Fibroblast of lung (primary cell): ENCODE results near the gene IPO8. TPM values are rescaled to one million over a fixed set of nuclear protein-coding genes. Genes with fewer than 3 reads are reported as not detected.
A peak's percentile ranks its signal among the peaks of the same experiment; 100 is the strongest.

Experiments used
- DNase-seq, 2 donors: peaks; one replicate each; pipeline versions ENCODE4 v3.0.0 to v3.0.0-alpha.2; 2010; ENCODE audit warnings: low read depth in 2 of 2
- H2AFZ ChIP-seq: 2 replicates; pipeline ENCODE4 v1.5.1; 2012; ENCODE audit warnings: low read length, control low read depth, inconsistent platforms
- H3K27ac ChIP-seq: 2 replicates; pipeline ENCODE4 v1.5.1; 2011; ENCODE audit warnings: low read length, control low read depth; ENCODE audit not compliant: insufficient read depth
- H3K27me3 ChIP-seq: 2 replicates; pipeline ENCODE4 v1.5.1; 2011; ENCODE audit warnings: mild to moderate bottlenecking, low read length; ENCODE audit not compliant: control insufficient read depth, insufficient read depth
- H3K36me3 ChIP-seq: 2 replicates; pipeline ENCODE4 v1.5.1; 2011; ENCODE audit warnings: low read length; ENCODE audit not compliant: control insufficient read depth, insufficient read depth
- H3K4me1 ChIP-seq: 2 replicates; pipeline ENCODE4 v1.5.1; 2011; ENCODE audit warnings: low read length; ENCODE audit not compliant: control insufficient read depth, insufficient read depth; ENCODE audit errors: extremely low read depth
- H3K4me2 ChIP-seq: 2 replicates; pipeline ENCODE4 v1.5.1; 2011; ENCODE audit warnings: low read length, control low read depth; ENCODE audit not compliant: insufficient read depth; ENCODE audit errors: extremely low read depth
- H3K4me3 ChIP-seq, 4 experiments: fragments of 200-600 bp in 1 of 4; sonication (generic) in 1 of 4; replicated peaks in 1 of 4; 2 replicates each; pipeline ENCODE4 v1.5.1; 2011 to 2016; ENCODE audit warnings: low read length in 4 of 4, low read depth in 3 of 4, mild to moderate bottlenecking in 3 of 4, control low read depth in 2 of 4, inconsistent platforms in 1 of 4, mixed read lengths in 1 of 4; ENCODE audit not compliant: insufficient read depth in 1 of 4; ENCODE audit errors: control extremely low read depth in 1 of 4
- H3K79me2 ChIP-seq: 2 replicates; pipeline ENCODE4 v1.5.1; 2012; ENCODE audit warnings: mild to moderate bottlenecking, low read length, inconsistent platforms; ENCODE audit not compliant: control insufficient read depth, insufficient read depth
- H3K9ac ChIP-seq: 2 replicates; pipeline ENCODE4 v1.5.1; 2011; ENCODE audit warnings: mild to moderate bottlenecking, low read length, control low read depth; ENCODE audit not compliant: insufficient read depth
- H3K9me3 ChIP-seq: 2 replicates; pipeline ENCODE4 v1.5.1; 2012; ENCODE audit warnings: low read depth, low read length; ENCODE audit not compliant: control insufficient read depth, insufficient read depth
- H4K20me1 ChIP-seq: 2 replicates; pipeline ENCODE4 v1.5.1; 2011; ENCODE audit warnings: low read length; ENCODE audit not compliant: control insufficient read depth, insufficient read depth; ENCODE audit errors: extremely low read depth
- EZH2 ChIP-seq: IDR thresholded peaks from 2 replicates; pipeline ENCODE4 v1.5.1; 2012; ENCODE audit warnings: low read length, control low read depth, mild to moderate bottlenecking; ENCODE audit errors: missing control alignments
- polyA plus RNA-seq, 2 donors: library from polyadenylated mRNA; depleted of rRNA in 1 of 2; stranded (reverse) in 1 of 2; unstranded in 1 of 2; fragments of >200 nt; gene quantifications; 2 replicates each; pipeline ENCODE4 v1.2.1, GENCODE V29; 2011 to 2012; ENCODE audit warnings: missing spikeins in 1 of 2
- total RNA-seq: library from RNA; depleted of rRNA; stranded (reverse); fragments of >200 nt; gene quantifications from 2 replicates; pipeline ENCODE4 v1.2.1, GENCODE V29; 2014
- TF ChIP-seq, protein P1 (sequence below), 2 donors: IDR thresholded peaks in 1 of 2; conservative IDR thresholded peaks in 1 of 2; 1 replicate in 1 of 2; 2 replicates in 1 of 2; pipeline ENCODE4 v1.5.1; 2011 to 2012; ENCODE audit warnings: low read length in 2 of 2, control low read depth in 1 of 2, inconsistent platforms in 1 of 2, low read depth in 1 of 2, mild to moderate bottlenecking in 1 of 2

The IPO8 gene
- total and polyA plus RNA-seq, 2 donors (not counting 1 experiment from before 2014, with no cell fraction given) = 12.4 to 41.5 TPM

DNA sequence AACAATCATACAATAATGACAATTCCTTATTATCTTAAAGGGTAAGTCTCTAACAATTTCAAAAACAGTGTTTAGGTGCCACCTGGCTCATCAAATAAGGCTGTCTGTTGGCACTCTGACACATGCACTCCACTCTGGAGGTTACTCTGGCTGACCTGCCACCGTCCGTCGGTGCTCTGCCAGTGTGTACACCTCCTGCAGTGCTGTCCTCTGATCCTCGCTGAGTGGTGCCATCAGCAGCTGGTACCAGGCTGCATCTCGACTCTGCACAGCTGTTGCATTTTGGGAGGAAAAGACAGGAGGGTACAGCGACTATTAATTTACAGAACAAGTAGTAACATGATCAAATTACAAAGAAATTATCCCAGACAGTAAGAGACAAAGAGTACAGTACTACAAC lies 63.9 kb downstream of the IPO8 start:
- no peak for TF ChIP-seq EZH2
- TF ChIP-seq, protein P1, sequence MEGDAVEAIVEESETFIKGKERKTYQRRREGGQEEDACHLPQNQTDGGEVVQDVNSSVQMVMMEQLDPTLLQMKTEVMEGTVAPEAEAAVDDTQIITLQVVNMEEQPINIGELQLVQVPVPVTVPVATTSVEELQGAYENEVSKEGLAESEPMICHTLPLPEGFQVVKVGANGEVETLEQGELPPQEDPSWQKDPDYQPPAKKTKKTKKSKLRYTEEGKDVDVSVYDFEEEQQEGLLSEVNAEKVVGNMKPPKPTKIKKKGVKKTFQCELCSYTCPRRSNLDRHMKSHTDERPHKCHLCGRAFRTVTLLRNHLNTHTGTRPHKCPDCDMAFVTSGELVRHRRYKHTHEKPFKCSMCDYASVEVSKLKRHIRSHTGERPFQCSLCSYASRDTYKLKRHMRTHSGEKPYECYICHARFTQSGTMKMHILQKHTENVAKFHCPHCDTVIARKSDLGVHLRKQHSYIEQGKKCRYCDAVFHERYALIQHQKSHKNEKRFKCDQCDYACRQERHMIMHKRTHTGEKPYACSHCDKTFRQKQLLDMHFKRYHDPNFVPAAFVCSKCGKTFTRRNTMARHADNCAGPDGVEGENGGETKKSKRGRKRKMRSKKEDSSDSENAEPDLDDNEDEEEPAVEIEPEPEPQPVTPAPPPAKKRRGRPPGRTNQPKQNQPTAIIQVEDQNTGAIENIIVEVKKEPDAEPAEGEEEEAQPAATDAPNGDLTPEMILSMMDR (conservative IDR thresholded peaks at IDR 0.05 in 1 of 2, IDR thresholded peaks at IDR 0.05 in 1 of 2; ENCODE audit: low read depth in 1 of 2, low read length in 2 of 2) = no peak
- Histone ChIP-seq H3K36me3 (peaks cover 2% of the 10 kb centered on the region), H3K4me1 (no peaks in the 10 kb centered on the region), H3K27me3 (no peaks in the 10 kb centered on the region), H3K27ac (no peak overlapping the region), H3K79me2 (no peaks in the 10 kb centered on the region), H4K20me1 (no peaks in the 10 kb centered on the region), H2AFZ (no peak overlapping the region), H3K4me2 (no peak overlapping the region), H3K4me3 (no peak overlapping the region), H3K9me3 (no peaks in the 10 kb centered on the region), H3K9ac (no peak overlapping the region)
- no peak for DNase-seq

DNA sequence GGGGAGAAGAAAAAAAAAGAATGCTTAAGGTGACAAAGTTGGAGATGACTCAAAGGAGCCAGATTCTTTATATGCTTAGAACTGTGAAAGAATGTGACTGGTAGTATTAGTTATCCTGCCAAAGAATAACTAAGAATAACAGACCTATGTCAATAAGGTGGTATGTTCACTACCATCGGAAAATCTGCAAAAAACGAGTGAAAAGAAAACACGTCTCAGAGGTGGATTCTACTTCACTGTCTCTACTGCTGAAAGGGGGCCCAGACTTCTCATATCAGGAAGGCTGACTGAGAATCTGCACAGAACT lies 64.7 kb downstream of the IPO8 start:
- Histone ChIP-seq H3K79me2 (no peaks in the 10 kb centered on the region), H3K9me3 (no peaks in the 10 kb centered on the region), H3K36me3 (peaks cover 2% of the 10 kb centered on the region), H3K4me3 (no peak overlapping the region), H3K27me3 (no peaks in the 10 kb centered on the region), H3K4me1 (no peaks in the 10 kb centered on the region), H3K27ac (no peak overlapping the region), H2AFZ (no peak overlapping the region), H4K20me1 (no peaks in the 10 kb centered on the region), H3K4me2 (no peak overlapping the region), H3K9ac (no peak overlapping the region)
- no peak for TF ChIP-seq EZH2
- TF ChIP-seq, protein P1 (conservative IDR thresholded peaks at IDR 0.05 in 1 of 2, IDR thresholded peaks at IDR 0.05 in 1 of 2; ENCODE audit: low read depth in 1 of 2, low read length in 2 of 2) = no peak
- DNase-seq = peak in 1 of 2 donors; percentile 15

DNA sequence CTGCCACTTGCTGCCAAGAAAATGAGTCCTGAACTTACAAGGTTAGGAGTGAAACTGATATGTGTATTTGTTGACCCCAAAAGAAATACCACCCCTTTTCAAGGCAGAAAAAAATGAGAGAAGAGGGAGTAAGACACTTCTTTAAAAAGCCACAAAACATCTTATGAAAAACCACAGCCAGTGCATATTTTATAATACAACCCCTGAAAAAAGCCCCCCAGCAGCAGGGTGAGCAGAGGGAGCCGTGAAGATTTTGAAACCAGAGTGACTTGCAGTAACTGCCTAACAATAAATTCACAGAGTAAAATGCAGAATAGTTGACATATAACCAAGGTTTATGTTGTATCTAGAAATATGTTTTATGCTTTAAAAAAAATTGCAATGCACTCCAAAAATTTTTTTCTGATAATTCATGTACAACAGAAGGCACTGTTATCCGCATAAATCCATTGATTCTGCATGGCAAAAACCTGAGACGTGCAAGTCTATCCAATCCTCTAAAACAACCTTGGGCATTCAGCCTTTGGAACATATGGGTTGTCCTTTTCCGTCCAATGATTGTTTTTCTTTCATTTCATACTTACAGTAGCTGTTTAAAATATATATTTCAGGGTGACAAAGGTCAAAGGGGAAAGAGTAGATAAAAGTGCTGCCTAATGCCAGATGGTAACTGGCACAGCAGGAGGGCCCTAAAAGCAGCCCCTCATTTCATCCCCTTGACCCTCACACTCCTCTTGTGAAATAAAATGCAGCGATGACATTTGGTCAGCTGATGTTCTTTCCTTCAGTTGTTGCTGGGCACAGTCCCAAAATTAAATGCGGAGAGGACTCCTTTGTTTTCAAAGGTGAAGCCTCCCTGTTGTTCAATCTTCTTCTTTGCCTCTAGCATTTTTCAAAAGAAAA lies 65.3 kb downstream of the IPO8 start:
- H3K9me3 ChIP-seq = no peaks in the 10 kb centered on the region
- H3K9ac ChIP-seq = no peak overlapping the region
- H3K4me2 ChIP-seq = no peak overlapping the region
- H3K4me1 ChIP-seq = no peaks in the 10 kb centered on the region
- no peak overlapping the region for H3K4me3 ChIP-seq
- no peaks in the 10 kb centered on the region for H3K27me3 ChIP-seq
- TF ChIP-seq EZH2 = no peak
- TF ChIP-seq, protein P1 (conservative IDR thresholded peaks at IDR 0.05 in 1 of 2, IDR thresholded peaks at IDR 0.05 in 1 of 2; ENCODE audit: low read depth in 1 of 2, low read length in 2 of 2) = no peak
- H3K36me3 ChIP-seq = peaks cover 2% of the 10 kb centered on the region
- H2AFZ ChIP-seq = no peak overlapping the region
- no peak for DNase-seq
- H3K79me2 ChIP-seq = no peaks in the 10 kb centered on the region
- no peaks in the 10 kb centered on the region for H4K20me1 ChIP-seq
- H3K27ac ChIP-seq = no peak overlapping the region
